GM19238 (cell line): Measurements from ENCODE around the gene DPEP3.

Experiments
- DNase-seq: peaks from one replicate; pipeline ENCODE4 v3.0.0; 2011; ENCODE audit warnings: low spot score; ENCODE audit not compliant: insufficient read length

Gene DPEP3

GRCh38 chr16:67967183-67967957 lies 12.9 kb downstream of the DPEP3 start:
- peak; percentile 36 for DNase-seq

DNA sequence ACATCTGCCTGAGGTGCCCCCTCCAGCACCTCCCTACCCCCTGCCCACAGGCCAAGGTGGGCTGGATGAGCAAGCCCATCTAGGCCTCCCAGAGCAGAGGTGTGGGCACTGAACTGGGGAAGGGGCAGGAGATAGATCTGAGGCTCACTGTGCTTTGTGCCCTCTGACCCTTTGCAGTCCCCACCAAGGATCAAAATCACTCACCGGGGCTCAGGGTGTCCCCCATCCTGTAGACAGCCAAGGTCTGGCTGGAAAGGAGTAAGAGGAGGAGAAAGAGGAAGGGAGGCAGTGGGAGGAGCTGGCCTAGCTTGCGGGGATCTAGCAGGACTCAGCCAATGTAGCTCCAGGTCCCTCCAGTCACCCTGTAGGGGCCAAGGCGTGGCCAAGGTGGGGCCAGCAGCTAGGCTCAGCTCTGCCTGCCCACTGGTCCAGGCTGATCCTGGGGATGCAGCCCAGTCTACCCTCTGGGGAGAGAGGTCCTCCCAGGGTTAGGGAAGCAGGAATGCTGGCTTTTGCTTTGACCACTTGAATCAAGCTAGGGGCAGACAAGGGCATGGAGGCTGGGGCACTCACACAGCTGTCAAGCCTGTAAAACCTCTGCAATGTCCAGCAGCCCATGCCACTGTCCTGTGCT lies 13.6 kb downstream of the DPEP3 start:
- DNase-seq = no peak

- no peak for DNase-seq
Observed at GRCh38 chr16:67965668-67966548, 14.4 kb downstream of the DPEP3 start.

GRCh38 chr16:67964477-67965131 lies 15.7 kb downstream of the DPEP3 start:
- no peak for DNase-seq

DNA sequence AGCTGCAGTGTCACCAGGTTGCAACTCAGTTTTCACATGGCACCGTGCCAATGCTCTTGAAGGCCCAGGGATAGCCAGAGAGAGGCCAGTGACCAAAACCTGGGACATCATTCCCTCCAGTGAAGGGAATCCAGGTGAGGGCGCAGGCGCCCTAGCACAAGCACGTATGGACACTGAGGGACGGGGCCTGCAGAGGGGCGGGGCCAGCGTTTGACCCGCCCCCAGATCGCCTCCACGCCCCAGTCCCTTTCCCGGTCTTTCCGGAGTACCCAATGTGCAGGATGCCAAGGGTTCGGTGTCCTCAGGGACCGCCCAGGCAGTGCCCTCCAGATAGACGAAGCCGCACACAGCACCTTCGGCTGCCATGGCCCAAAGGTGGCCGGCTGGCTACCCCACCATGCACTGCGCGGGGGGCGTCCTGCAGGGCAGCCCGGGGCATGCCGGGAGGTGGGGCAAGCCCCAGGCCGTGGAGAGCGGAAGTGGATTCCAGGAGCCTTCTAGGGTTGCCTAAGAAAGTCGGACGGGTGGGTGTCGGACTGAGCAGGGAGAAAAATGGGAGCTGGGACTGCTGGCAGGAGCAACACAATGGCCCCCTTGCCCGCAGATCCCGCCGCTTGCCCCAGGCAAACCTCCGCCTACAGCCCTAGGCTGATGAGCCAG lies 16.5 kb downstream of the DPEP3 start:
- DNase-seq = no peak

DNA sequence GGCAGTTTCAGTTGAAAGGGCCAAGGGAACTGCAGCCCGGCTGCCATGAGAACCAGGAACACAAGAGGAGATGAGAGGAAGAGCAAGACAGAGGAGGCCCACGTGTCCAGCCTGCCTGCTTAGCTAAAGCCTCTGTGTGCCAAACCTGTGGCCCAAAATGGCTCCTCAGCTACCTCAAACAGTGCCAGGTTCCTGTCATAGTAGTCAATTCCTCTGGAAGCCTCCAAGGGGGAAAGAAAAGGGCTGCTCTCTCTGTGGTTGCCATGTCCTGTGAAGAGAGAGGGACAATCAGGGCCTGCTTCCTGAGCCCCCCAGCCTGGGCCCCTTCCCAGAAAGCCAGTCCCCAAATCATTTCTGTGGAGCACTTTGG lies 17.0 kb downstream of the DPEP3 start:
- DNase-seq = no peak

DNA sequence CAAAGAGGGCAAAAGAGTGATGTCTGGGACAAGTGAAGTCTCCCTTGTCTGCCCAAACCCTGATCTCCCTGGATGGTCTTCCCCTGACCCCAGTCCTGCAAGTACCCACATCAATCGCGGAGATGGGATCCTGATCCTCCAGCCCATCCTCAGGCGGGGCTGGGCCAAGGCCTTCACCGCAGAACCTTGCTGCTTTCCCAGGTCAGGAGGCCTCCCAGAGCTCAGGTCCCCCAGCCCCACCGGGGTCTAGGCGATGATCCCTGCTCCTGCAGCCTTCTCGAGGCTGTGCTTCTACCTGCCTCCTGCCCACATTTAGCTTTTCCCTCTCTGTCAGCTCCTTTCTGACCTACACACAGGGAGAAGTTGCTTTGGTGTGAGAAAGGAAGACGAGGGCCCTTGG lies 18.2 kb downstream of the DPEP3 start:
- no peak for DNase-seq

DNA sequence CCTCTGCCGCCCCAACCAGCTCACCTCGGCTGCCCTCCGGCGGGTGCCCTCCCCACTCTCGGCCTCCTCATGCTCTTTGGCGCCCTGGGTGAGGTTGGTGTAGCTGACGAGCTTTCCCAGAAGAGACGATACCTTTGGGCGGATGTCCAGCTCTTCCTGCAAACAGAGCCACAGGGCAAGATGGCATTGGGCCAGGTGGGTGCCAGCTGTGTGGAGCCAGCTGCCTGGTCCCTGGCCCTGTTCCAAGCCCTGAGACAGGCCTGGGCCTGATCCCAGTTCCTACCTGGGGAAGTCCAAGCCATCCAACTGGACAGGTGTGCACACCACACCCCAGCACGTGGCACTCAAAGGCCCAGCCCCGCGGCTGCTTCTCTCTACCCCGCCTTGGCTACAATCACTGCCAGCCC lies 18.7 kb downstream of the DPEP3 start:
- DNase-seq = no peak

DNA sequence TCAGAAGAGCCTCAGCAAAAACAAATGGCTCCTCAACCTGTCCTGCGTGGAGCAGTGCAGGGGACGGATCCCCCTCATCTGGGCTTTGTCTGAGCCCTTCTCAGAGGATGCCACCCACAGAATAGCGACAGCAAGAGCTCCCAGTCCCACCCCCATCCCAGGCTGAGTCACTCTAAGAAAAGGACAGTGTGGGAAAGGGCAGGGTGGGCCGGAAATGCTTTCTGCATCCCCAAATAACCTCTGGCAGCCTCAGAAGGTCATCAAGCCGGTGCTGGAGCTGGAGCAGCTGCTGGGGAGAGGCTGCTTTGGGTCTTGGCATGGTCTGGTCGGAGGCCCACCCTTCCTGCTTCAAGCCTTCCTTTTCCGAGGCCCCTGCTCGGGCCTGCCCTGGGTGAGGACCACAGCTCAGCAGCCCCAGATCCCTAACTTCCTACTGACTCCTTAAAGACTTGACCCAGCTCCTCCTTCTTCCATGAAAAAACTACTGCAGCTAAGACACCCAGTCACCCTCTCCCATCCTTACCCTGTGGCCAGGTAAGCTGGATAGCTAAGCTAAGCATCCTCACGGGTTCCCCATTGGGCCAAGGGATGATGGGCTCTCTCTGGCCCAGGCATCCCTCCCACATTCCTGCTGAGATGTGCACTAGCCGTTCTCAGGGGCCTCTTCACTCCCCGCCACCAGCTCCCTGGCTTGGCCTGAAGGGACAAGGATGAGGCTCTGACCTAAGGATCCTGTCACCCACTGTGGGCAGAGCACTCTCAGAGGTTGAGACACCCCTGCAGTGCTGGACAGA lies 20.6 kb downstream of the DPEP3 start:
- DNase-seq = no peak

GRCh38 chr16:67957622-67958021 lies 22.7 kb downstream of the DPEP3 start:
- no peak for DNase-seq

DNA sequence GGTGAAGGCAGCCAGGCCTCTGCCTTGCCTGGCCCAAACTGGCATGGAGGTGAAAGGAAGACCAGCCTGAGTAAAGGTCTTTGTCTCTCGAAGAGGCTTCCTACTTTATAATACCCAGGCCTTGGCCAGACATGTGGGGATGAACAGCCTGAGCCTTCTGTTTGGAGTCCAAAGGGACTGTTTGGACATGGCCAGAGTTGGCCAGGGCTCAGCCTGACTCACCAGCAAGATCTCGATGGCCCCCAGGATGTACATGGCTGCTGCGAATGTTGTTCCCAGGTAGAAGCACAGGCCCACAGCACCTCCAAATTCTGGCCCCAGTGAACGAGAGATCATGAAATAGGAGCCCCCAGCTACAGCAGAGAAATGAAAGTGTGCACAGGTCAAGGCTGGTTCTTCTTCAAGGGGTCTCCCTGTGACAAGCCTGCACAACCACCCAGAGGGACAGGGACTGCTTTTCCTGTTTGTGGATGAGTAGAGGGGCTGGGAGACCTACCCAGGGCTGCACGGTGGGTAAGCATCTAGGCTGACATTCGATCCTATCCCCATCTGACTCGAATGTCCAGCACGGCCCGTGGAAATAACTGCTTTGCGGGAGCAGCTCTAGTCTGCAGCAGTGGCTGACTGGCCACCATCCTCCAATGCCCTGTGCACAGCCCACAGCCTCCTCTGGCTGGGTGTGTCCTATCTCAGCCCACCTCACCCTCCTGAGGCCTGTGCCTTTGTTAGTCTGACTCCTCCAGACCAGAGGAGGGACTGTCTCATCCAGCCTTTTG lies 25.7 kb downstream of the DPEP3 start:
- no peak for DNase-seq

DNA sequence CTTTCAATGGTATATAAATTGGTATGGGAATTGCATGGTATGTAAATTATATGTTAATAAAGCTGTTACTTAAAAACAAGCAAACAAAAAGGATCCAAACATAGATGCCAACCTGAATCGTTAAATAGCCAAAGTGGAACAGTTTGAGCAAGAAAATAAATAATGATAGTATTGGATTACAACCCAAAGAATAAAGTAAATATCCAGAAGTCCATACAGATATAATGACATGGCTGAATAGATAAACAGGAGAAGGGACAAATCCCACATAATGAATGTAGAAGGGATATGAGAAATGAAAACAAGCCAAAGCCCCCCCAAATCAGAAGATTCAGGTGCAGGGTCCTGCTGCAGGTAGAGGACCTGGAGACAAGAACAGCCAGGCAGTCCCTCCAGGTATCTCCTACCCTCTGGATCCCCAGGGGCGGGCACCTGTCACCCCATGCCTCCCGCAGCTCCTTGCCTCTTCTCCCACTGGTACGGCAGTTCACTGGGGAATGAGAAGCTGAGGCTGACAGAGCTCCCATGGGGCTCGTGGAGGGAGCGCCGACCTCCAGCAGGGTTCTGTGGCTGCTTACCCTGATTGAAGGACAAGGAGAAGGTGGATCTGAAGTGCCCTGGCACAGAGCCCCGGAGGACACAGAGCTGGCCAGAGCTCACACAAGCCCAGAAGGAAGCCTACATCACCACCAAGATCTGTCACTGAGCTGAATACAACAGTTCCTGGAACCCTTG lies 26.5 kb downstream of the DPEP3 start:
- DNase-seq = no peak

DNA sequence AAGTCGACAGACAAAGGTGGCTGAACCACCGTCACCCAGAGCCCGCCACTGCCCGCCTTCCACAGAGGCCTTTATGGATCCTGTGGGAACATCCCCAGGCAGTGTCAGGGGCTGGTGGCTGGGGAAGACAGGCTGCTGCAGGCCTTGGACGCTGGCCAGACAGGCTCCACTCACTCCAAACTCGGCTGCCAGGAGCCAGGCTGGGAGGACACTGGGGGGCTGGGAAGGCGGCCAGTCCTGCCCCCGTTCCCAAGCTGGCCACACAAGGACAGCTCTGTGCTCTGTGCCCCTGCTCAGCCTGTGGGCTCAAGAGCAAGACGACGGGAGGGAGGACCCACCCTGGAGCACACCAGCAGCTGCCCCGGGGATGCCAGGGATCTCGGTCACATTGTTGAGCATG lies 28.8 kb downstream of the DPEP3 start:
- no peak for DNase-seq

- no peak for DNase-seq
Observed at GRCh38 chr16:67950335-67950843, 29.9 kb downstream of the DPEP3 start.

GRCh38 chr16:67949645-67950044 lies 30.7 kb downstream of the DPEP3 start:
- DNase-seq = no peak

- DNase-seq = no peak
Observed at GRCh38 chr16:67948015-67948414, 32.3 kb downstream of the DPEP3 start.

- no peak for DNase-seq
Observed at GRCh38 chr16:67946966-67947558, 33.2 kb downstream of the DPEP3 start.

- DNase-seq = no peak
Observed at GRCh38 chr16:67946128-67946569, 34.1 kb downstream of the DPEP3 start.
